Spleen (tissue), 7 donors: Measurements from ENCODE around the gene NHSL1.

Experiments used
- POLR2A ChIP-seq, 3 donors: fragments of 450-650 bp; IDR thresholded peaks; one replicate each; pipeline ENCODE4 v1.5.1; 2017; ENCODE audit warnings: antibody characterized with exemption in 3 of 3, mild to moderate bottlenecking in 1 of 3
- POLR2AphosphoS5 ChIP-seq, 3 donors: sonication (generic); formaldehyde crosslinking; IDR thresholded peaks; one replicate each; pipeline ENCODE4 v1.5.1; 2017; ENCODE audit warnings: antibody characterized with exemption in 3 of 3
- TF ChIP-seq, protein P1 (sequence below), 11 experiments: fragments of 200-600 bp in 7 of 11; fragments of 450-650 bp in 4 of 11; sonication (generic) in 4 of 11; IDR thresholded peaks in 8 of 11; conservative IDR thresholded peaks in 3 of 11; 1 replicate in 7 of 11; 2 replicates in 4 of 11; pipeline versions ENCODE4 v1.4.0 to v1.8.0; 2016 to 2021; ENCODE audit warnings: antibody characterized with exemption in 11 of 11, inconsistent platforms in 4 of 11, mild to moderate bottlenecking in 1 of 11
- donor health status: DM: no; HTN: no; CAD: no; lungs with moderate emphysema.
- donor health status: DM: no; HTN: no; CAD: no.
- donor health status: DM: no; HTN: no; CAD: no.

DNA sequence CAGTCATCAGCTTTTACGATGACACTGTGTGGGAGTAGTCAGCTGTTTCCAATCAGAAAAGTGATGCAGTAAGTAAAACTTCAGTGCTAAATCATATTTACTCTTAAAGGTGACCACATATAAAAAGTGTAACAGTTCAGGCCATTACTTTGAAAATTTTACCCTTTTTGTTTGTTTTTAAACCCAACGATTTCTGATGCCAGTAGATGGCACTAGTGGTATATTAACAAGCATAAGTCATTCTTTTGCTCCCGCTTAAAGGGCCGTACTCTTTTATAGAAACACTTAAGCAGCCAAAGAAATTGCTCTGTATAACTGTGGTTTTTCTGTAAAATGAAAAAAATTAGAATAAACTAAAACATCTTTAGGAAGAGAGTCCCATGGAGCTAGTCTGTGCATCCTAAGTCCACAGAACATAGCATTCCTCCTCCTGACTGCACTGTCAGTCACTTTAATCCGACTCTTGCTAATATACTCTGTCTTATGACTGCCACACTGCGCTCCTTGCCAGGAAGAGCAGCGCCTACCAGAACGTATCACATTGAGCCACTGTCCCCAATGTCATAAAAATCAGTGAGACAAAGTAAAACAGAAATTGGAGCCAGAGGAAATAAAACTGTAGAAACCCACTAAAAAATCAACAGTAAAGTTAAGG is 70.2 kb downstream of the NHSL1 start:
- TF ChIP-seq, protein P1, sequence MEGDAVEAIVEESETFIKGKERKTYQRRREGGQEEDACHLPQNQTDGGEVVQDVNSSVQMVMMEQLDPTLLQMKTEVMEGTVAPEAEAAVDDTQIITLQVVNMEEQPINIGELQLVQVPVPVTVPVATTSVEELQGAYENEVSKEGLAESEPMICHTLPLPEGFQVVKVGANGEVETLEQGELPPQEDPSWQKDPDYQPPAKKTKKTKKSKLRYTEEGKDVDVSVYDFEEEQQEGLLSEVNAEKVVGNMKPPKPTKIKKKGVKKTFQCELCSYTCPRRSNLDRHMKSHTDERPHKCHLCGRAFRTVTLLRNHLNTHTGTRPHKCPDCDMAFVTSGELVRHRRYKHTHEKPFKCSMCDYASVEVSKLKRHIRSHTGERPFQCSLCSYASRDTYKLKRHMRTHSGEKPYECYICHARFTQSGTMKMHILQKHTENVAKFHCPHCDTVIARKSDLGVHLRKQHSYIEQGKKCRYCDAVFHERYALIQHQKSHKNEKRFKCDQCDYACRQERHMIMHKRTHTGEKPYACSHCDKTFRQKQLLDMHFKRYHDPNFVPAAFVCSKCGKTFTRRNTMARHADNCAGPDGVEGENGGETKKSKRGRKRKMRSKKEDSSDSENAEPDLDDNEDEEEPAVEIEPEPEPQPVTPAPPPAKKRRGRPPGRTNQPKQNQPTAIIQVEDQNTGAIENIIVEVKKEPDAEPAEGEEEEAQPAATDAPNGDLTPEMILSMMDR (IDR thresholded peaks at IDR 0.05 in 8 of 11, conservative IDR thresholded peaks at IDR 0.05 in 3 of 11): peak in 10 of 11 experiments; percentile 12 to 62 (median 52)
- TF ChIP-seq POLR2A (IDR thresholded peaks at IDR 0.05): no peak
- TF ChIP-seq POLR2AphosphoS5 (IDR thresholded peaks at IDR 0.05): no peak
